KG1 (cell line): ENCODE results near the gene PRKCE.
A peak's percentile ranks its signal among the peaks of the same experiment; 100 is the strongest.

Source experiments
- DNase-seq: peaks from one replicate; lab custom pipeline; 2025; lab: John Stamatoyannopoulos, UW

The PRKCE gene

GRCh38 chr2:46051085-46051484 is 399.6 kb downstream of the PRKCE start:
- DNase-seq, result no peak

GRCh38 chr2:46053564-46053963 is 402.1 kb downstream of the PRKCE start:
- no peak for DNase-seq

GRCh38 chr2:46056541-46056940 is 405.1 kb downstream of the PRKCE start:
- DNase-seq, result no peak

- DNase-seq, result no peak
Measured at GRCh38 chr2:46058140-46058539, 406.7 kb downstream of the PRKCE start.

GRCh38 chr2:46062637-46063412 is 411.4 kb downstream of the PRKCE start:
- DNase-seq, result peak; percentile 52

- DNase-seq, result no peak
Measured at GRCh38 chr2:46064396-46064795, 412.9 kb downstream of the PRKCE start.

GRCh38 chr2:46065152-46065551 is 413.7 kb downstream of the PRKCE start:
- no peak for DNase-seq

GRCh38 chr2:46066116-46066515 is 414.6 kb downstream of the PRKCE start:
- DNase-seq, result no peak

- DNase-seq, result no peak
Measured at GRCh38 chr2:46066601-46067000, 415.1 kb downstream of the PRKCE start.

- no peak for DNase-seq
Measured at GRCh38 chr2:46067062-46067461, 415.6 kb downstream of the PRKCE start.

GRCh38 chr2:46067501-46068305 is 416.2 kb downstream of the PRKCE start:
- DNase-seq, result no peak

- DNase-seq, result no peak
Measured at GRCh38 chr2:46068636-46069035, 417.2 kb downstream of the PRKCE start.

GRCh38 chr2:46071074-46071473 is 419.6 kb downstream of the PRKCE start:
- DNase-seq, result no peak

GRCh38 chr2:46072101-46072820 is 420.8 kb downstream of the PRKCE start:
- DNase-seq, result no peak

GRCh38 chr2:46073540-46074046 is 422.1 kb downstream of the PRKCE start:
- DNase-seq, result no peak

- DNase-seq, result no peak
Measured at GRCh38 chr2:46074501-46074900, 423.0 kb downstream of the PRKCE start.

GRCh38 chr2:46075848-46076247 is 424.4 kb downstream of the PRKCE start:
- DNase-seq, result no peak

GRCh38 chr2:46076251-46076650 is 424.8 kb downstream of the PRKCE start:
- no peak for DNase-seq

- DNase-seq, result no peak
Measured at GRCh38 chr2:46076875-46077274, 425.4 kb downstream of the PRKCE start.

- no peak for DNase-seq
Measured at GRCh38 chr2:46077522-46078107, 426.1 kb downstream of the PRKCE start.

GRCh38 chr2:46079985-46080560 is 428.6 kb downstream of the PRKCE start:
- no peak for DNase-seq
